ENCODE measurements around the gene UBASH3A. TPM values are rescaled to one million over a fixed set of nuclear protein-coding genes. Genes with fewer than 3 reads are reported as not detected.

The UBASH3A gene
- total RNA-seq, 1 donor from 2014 or later, result 65.7 TPM

DNA sequence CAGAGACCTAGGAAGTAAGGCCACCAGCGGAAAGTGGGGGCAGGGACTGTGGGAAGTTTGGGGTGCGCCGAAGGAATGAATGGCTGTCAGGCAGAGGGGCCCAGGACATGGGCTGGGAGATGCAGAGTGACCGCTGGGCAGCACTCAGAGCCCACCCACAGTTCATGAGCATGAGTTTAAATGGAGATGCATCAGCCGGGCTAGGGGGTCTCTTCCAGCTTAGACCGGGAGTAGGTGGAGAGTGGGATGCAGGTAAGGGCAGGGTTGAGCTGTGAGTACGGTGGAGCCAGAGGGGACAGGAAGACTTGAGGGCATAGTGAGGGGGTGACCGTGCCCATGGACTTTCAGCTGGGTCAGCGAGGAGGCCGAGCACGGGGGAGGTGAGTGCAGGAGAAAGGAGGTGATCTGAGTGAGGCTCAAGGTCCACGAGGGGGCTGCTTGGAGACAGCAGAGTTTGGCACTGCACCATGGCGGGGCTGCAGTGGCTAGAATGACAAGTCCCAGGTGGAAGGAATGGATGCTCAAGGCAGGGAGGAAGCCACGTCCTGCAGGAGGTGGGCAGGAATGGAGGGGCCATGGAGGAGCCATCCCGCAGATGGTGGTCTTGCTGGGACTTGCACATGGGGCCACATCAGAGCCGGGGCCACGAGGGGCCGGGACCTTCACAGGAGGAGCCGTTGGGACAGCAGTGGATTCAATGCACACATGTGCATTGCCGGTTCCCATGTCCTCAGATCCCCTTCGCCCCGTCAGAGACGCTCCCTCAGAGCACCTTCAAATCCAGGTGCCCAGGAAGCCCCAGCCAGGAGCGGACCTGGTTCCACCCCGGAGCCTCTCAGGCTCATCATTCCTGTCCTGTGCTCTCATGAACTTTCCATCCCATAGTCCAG, 34.9 kb downstream of the UBASH3A start:
- peaks cover 60% of the 10 kb centered on the region for H3K4me1 Mint-ChIP-seq
- H3K4me3 Mint-ChIP-seq, result peak overlapping the region; percentile 31
- H3K36me3 Mint-ChIP-seq (ENCODE audit: low read depth), result peaks cover 89% of the 10 kb centered on the region
- no peak for DNase-seq
- no peaks in the 10 kb centered on the region for H3K27me3 Mint-ChIP-seq
- H3K9me3 Mint-ChIP-seq, result peaks cover 13% of the 10 kb centered on the region
- intact Hi-C loops (cut with micrococcal nuclease), result no loop called here
- H3K27ac Mint-ChIP-seq, result peak overlapping the region; percentile 92

DNA sequence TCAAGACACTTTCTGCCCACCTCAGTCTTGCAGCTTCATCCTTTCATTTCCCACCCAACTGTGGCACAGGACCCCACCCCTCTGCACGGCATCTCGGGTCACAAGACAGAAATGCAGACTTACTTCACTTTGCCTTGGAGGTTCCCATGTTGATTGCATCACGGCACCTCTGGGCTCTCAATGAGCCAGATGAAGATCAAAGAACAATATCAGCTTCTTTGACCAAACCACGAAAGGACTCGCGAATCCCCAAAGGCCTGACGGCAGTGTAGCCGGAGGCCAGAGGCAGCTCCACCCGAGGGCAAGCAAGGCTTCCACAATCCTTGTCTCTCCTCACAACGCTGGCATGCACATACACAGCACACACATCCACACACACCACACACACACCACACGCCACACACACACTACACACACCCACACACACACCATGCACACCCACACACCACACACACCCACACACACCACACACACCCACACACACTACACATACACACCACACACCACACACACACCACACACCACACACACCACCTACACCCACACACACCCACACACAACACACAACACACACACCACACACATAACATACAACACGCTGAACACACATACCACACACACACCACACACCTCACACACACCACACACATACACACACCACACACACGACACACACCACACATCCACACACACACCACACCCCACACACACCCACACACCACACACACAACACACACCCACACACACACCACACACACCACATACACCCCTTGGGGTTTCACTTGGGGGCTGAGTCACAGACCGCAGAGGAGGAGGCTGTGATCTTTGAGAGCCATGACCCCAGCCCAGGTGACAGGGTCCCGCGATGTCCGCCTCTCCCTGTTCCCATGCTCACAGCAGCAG, 35.8 kb downstream of the UBASH3A start:
- H3K27me3 Mint-ChIP-seq, result no peaks in the 10 kb centered on the region
- peak; percentile 67 for DNase-seq
- H3K9me3 Mint-ChIP-seq, result peaks cover 13% of the 10 kb centered on the region
- H3K27ac Mint-ChIP-seq, result peak overlapping the region; percentile 92
- H3K4me3 Mint-ChIP-seq, result peak overlapping the region; percentile 69
- peaks cover 87% of the 10 kb centered on the region for H3K36me3 Mint-ChIP-seq (ENCODE audit: low read depth)
- intact Hi-C loops (cut with micrococcal nuclease), result loop anchor here (1.0 to 2.0 kb wide), 3 partner anchors 18 to 39 kb away; no protein-coding TSS in a partner anchor
- H3K4me1 Mint-ChIP-seq, result peaks cover 52% of the 10 kb centered on the region

DNA sequence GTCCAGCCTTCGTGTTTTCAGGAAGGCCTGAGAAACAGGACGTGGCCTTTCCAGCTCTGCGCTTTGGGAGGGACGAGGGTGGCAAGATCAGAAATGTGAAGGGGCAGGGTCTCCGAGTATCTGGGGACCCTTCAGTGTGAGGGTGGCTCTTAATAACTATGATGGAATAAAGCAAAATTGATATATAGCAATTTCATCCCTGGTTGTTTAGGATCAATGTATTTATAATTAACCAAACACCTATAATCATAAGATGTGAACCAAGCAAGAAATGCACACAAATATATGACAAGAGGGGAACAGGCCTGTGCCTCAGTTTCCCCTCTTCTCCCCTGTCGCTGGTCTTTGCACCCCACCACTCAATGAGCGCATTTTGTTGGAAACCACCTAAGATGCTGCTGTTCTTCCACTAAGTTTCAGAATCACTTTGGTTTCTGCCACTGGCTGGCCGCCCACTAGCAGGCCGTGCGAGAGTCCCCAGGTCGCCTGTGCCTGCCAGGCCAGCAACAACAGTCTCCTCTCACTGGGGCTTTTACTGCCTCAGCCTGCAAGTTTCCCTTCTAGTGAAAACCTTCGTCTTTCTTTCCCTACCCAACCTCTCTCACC, 36.6 kb downstream of the UBASH3A start:
- DNase-seq, result no peak
- Mint-ChIP-seq H3K27ac (peak overlapping the region; percentile 92), H3K27me3 (no peaks in the 10 kb centered on the region), H3K4me3 (peak overlapping the region; percentile 69), H3K9me3 (peaks cover 12% of the 10 kb centered on the region), H3K36me3 (ENCODE audit: low read depth) (peaks cover 87% of the 10 kb centered on the region), H3K4me1 (peaks cover 46% of the 10 kb centered on the region)
- intact Hi-C loops (cut with micrococcal nuclease), result loop anchor here (1.0 to 2.0 kb wide), 3 partner anchors 19 to 40 kb away; no protein-coding TSS in a partner anchor

DNA sequence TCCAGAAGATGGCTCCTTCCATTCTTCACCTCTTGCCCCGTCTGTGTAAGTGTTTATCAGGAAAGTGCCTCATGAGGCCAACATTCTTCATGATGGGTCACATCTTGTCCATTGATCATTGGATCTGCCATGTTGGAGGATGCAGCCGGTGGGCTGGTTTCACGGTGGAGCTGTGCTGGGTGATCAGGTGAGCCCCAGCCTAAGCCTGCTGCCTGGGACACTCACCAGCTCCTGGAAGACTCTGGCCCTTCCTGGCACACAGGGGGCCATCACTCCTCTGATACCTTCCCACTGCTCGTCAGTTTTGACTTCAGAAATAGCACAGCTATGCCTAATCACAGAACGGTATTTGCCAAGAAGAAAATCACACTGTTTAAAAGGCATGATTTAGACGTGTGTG, 38.3 kb downstream of the UBASH3A start:
- peaks cover 5% of the 10 kb centered on the region for H3K9me3 Mint-ChIP-seq
- no peak for DNase-seq
- intact Hi-C loops (cut with micrococcal nuclease), result loop anchor here (2.0 kb wide), 1 partner anchor 27 kb away; no protein-coding TSS in a partner anchor
- H3K4me3 Mint-ChIP-seq, result no peak overlapping the region
- H3K27ac Mint-ChIP-seq, result peak overlapping the region; percentile 60
- H3K36me3 Mint-ChIP-seq (ENCODE audit: low read depth), result peaks cover 86% of the 10 kb centered on the region
- H3K27me3 Mint-ChIP-seq, result no peaks in the 10 kb centered on the region
- peaks cover 49% of the 10 kb centered on the region for H3K4me1 Mint-ChIP-seq

DNA sequence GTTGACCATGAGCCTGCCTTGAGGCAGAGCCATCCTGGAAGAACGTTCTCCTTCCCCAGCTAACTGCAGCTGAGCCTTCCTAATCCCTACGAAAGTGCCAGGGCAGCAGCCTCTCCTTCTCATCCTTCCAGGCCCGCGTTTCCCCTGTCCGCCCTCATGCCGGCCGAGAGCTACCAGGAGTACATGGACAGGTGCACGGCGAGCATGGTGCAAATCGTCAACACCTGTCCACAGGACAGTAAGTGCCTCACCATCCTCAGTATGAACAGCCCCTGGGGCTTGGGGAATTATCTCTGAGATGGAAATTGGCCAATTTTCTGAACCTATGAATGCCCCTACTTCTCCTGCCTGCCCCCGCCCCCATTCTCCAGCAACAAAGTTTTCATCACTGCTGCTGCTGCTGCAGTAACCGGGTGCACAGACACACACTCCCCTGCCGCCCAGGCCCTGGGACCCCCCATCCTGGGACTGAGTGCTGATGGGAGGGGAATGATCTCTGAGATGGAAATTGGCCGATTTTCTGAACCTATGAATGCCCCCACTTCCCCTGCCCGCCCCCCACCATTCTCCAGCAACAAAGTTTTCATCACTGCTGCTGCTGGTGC, 39.6 kb downstream of the UBASH3A start:
- DNase-seq, result no peak
- Mint-ChIP-seq H3K36me3 (ENCODE audit: low read depth) (peaks cover 88% of the 10 kb centered on the region), H3K27me3 (no peaks in the 10 kb centered on the region), H3K9me3 (peaks cover 5% of the 10 kb centered on the region), H3K27ac (peak overlapping the region; percentile 37), H3K4me3 (no peak overlapping the region), H3K4me1 (peaks cover 50% of the 10 kb centered on the region)
- intact Hi-C loops (cut with micrococcal nuclease), result no loop called here

DNA sequence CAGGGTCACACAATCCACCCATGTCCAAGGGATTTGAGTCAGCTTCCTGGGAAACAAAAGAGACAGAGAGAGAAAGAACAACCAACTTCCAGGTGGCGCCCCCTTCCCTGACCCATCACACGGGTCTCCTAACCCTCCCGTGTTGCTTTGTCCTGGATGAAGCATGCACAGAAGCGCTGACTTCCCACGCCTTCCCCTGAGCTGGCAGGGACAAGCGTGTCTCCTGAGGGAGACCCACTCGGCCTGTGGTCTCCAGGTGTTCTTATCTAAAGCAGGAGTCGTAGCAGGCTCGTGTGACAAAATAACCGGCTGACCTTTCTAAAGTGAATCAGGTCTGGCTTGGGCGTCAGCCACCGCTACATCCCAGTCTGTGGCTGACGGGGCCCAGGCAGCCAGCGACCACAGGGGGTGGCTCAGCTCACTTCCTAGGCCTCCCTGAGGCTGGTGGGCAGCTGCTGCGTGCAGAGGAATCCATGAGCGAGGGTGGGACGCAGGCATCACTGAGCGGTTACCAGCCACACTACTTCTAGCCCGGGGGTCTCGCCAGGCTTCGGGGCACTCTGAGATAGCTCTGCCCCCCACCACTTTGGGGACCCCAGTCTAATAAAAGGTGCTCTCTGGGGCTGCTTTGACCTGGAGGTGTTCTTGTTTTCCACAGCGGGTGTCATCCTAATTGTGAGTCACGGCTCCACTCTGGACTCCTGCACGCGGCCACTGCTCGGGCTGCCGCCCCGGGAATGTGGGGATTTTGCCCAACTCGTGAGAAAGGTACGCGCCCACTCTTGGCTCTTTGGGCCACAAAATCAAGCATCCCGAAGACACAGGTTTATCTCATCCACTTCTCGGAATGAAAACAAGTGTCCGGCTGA, 40.4 kb downstream of the UBASH3A start:
- Mint-ChIP-seq H3K36me3 (ENCODE audit: low read depth) (peaks cover 82% of the 10 kb centered on the region), H3K4me1 (peaks cover 51% of the 10 kb centered on the region), H3K4me3 (no peak overlapping the region), H3K27me3 (no peaks in the 10 kb centered on the region), H3K27ac (peak overlapping the region; percentile 41), H3K9me3 (peaks cover 5% of the 10 kb centered on the region)
- intact Hi-C loops (cut with micrococcal nuclease), result no loop called here
- DNase-seq, result no peak

DNA sequence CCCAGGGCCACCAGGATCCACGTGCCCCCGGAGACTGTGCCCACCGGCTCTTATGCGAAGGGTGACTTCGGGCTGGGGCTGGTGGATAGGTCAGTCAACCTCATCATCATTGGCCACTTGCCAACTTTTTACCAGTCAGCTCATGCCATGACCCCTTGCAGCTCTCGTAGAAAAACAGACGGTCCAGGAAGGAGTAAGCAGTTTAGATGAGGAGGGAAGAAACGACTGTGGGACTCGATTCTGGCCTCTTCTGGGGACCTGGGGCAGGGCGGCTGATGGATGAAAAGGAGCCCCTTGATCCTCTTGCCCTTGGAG, 41.0 kb downstream of the UBASH3A start:
- Mint-ChIP-seq H3K36me3 (ENCODE audit: low read depth) (peaks cover 77% of the 10 kb centered on the region), H3K4me1 (peaks cover 48% of the 10 kb centered on the region), H3K27me3 (no peaks in the 10 kb centered on the region), H3K27ac (peak overlapping the region; percentile 41), H3K4me3 (no peak overlapping the region), H3K9me3 (peaks cover 3% of the 10 kb centered on the region)
- no peak for DNase-seq
- intact Hi-C loops (cut with micrococcal nuclease), result no loop called here

DNA sequence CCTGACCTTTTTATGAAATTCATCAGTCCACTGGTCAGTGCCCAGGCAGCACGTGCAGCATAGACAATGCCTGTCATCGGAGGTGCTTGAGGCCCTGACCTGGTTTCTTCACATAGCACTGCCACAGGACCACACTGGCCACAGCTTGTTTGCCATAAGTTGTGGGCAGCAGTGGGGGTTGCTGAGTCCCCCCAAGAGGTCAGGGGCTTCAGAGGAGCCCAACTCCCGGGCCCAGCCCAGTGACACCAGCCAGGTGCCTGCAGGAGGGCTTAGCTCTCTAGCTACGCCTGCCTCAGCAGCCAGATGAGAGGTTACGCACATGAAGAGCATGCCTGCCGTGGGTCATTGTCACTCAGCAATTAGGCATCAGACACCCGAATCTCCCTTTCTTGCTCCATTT, 41.6 kb downstream of the UBASH3A start:
- intact Hi-C loops (cut with micrococcal nuclease), result no loop called here
- H3K27ac Mint-ChIP-seq, result no peak overlapping the region
- peaks cover 71% of the 10 kb centered on the region for H3K36me3 Mint-ChIP-seq (ENCODE audit: low read depth)
- H3K9me3 Mint-ChIP-seq, result no peaks in the 10 kb centered on the region
- DNase-seq, result no peak
- peaks cover 48% of the 10 kb centered on the region for H3K4me1 Mint-ChIP-seq
- no peak overlapping the region for H3K4me3 Mint-ChIP-seq
- no peaks in the 10 kb centered on the region for H3K27me3 Mint-ChIP-seq

DNA sequence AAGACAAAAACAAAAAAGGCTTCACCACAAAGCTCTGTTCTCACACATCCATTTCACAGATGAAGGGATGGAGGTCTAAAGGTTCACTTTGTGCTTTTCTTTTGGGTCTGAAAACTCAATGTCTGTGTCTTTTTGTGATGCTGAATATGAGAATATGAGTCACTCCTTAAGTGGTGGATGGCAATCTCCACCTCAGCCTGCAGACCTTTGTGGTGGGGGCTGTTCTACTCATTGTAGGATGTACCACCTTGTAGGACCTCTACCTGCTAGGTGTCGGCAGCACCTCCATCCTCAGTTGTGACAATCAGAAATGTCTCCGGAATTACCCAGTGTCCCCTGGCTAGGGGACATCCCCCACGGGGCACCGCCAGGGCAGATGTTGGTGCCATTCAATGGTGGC, 42.8 kb downstream of the UBASH3A start:
- Mint-ChIP-seq H3K27me3 (no peaks in the 10 kb centered on the region), H3K9me3 (no peaks in the 10 kb centered on the region)

DNA sequence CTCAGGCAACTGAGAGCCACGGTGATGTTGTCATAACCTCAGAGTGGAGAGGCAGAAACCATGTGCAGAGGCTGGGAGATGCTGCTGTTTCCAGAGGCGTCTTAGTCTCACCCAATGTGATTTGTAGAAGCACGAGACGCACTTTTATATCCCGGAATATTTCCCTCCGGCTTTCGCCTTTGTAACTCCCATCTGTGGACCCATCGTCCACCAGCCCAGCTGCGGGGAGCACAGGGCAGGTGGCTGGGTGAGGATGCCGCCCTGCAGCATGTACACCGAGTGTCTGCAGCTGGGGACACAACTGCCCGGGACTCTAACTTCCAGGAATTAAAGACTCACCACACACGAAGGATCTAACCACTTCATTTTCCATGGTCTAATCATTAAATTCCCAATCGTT, 43.5 kb downstream of the UBASH3A start:
- intact Hi-C loops (cut with micrococcal nuclease), result no loop called here
- Mint-ChIP-seq H3K4me1 (peaks cover 46% of the 10 kb centered on the region), H3K27me3 (no peaks in the 10 kb centered on the region), H3K9me3 (no peaks in the 10 kb centered on the region), H3K27ac (peak overlapping the region; percentile 50), H3K36me3 (ENCODE audit: low read depth) (peaks cover 57% of the 10 kb centered on the region), H3K4me3 (no peak overlapping the region)
- no peak for DNase-seq

More for the DNA sequence above, 42.8 kb downstream of the UBASH3A start:
- H3K27ac Mint-ChIP-seq, result peak overlapping the region; percentile 50
- peaks cover 48% of the 10 kb centered on the region for H3K4me1 Mint-ChIP-seq
- intact Hi-C loops (cut with micrococcal nuclease), result no loop called here
- no peak for DNase-seq
- no peak overlapping the region for H3K4me3 Mint-ChIP-seq
- peaks cover 61% of the 10 kb centered on the region for H3K36me3 Mint-ChIP-seq (ENCODE audit: low read depth)

DNA sequence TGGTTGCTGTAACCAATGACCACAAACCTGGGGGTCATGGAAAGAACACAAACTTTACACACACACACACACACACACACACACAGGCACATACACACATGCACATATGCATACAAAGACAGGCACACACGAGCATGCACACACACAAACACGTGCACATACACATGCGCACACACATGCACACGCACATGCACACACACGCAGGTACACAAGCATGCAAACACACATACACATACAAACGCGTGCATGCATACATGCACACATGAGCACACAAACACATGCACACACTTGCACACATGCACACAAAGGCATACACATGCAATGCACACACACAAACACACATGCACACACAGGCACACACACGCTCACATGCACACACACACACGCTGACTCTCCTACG, 44.0 kb downstream of the UBASH3A start:
- peaks cover 51% of the 10 kb centered on the region for H3K36me3 Mint-ChIP-seq (ENCODE audit: low read depth)
- H3K4me3 Mint-ChIP-seq, result no peak overlapping the region
- H3K27me3 Mint-ChIP-seq, result no peaks in the 10 kb centered on the region
- DNase-seq, result no peak
- no peaks in the 10 kb centered on the region for H3K9me3 Mint-ChIP-seq
- H3K27ac Mint-ChIP-seq, result peak overlapping the region; percentile 20
- peaks cover 46% of the 10 kb centered on the region for H3K4me1 Mint-ChIP-seq
- intact Hi-C loops (cut with micrococcal nuclease), result no loop called here

DNA sequence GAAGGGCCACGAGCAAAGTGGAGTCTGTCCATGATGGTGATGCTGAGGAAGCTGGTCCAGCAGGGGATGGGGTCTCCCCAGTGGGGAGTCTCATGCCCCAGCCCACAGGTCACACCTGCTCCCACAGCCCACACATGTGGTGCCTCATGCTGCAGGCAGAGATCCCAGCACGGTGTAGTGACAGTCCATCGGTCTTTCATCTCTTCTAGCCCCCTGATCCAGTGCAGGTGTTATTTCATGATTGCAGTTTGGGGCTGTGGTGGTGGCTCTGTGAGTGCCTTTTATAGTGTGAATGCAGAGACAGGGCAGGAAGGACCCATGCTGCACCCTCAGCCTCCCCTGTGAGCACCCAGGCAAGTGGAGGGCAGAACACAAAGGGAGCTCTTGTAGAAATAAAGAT, 45.0 kb downstream of the UBASH3A start:
- DNase-seq, result no peak
- no peaks in the 10 kb centered on the region for H3K9me3 Mint-ChIP-seq
- peaks cover 45% of the 10 kb centered on the region for H3K36me3 Mint-ChIP-seq (ENCODE audit: low read depth)
- peak overlapping the region; percentile 25 for H3K27ac Mint-ChIP-seq
- no peaks in the 10 kb centered on the region for H3K27me3 Mint-ChIP-seq
- peaks cover 53% of the 10 kb centered on the region for H3K4me1 Mint-ChIP-seq
- no peak overlapping the region for H3K4me3 Mint-ChIP-seq
- intact Hi-C loops (cut with micrococcal nuclease), result no loop called here

Data from activated CD4-positive, alpha-beta T cell treated with anti-CD3 and anti-CD28 coated beads, Interleukin-2, amount 10 ng/mL, durations not matched to agents 24 days and 14 days (primary cell).